ENCODE data around the gene MLXIPL.

- TF ChIP-seq, protein P1, sequence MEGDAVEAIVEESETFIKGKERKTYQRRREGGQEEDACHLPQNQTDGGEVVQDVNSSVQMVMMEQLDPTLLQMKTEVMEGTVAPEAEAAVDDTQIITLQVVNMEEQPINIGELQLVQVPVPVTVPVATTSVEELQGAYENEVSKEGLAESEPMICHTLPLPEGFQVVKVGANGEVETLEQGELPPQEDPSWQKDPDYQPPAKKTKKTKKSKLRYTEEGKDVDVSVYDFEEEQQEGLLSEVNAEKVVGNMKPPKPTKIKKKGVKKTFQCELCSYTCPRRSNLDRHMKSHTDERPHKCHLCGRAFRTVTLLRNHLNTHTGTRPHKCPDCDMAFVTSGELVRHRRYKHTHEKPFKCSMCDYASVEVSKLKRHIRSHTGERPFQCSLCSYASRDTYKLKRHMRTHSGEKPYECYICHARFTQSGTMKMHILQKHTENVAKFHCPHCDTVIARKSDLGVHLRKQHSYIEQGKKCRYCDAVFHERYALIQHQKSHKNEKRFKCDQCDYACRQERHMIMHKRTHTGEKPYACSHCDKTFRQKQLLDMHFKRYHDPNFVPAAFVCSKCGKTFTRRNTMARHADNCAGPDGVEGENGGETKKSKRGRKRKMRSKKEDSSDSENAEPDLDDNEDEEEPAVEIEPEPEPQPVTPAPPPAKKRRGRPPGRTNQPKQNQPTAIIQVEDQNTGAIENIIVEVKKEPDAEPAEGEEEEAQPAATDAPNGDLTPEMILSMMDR (IDR thresholded peaks at IDR 0.05), result no peak
- no peak for TF ChIP-seq POLR2A (IDR thresholded peaks at IDR 0.05)
These were observed 11.3 kb upstream of the MLXIPL start for GRCh38 chr7:73635428-73636200.

All from esophagus squamous epithelium (tissue), 4 donors.